HepG2 (cell line): ENCODE measurements around the gene TMEM134. TPM values are rescaled to one million over a fixed set of nuclear protein-coding genes. Genes with fewer than 3 reads are reported as not detected.

Experiments
- ATAC-seq: fragments of 200-7000 bp; cut with Tn5 transposase; 3 replicates; pipeline ENCODE4 v1.9.1; 2020; ENCODE audit warnings: mild to moderate bottlenecking, moderate library complexity
- BruUV-seq: library from RNA; stranded (reverse); fragments of 400-500 nt; replicated peaks from 2 replicates; lab custom pipeline; 2021; lab: Mats Ljungman, UMichigan
- CTCF ChIA-PET: fragments of 300-600 bp; formaldehyde crosslinking; extraction: SDS; loops from one replicate; lab custom pipeline; 2021; ENCODE audit warnings: low total read pairs, inconsistent platforms, low intra/inter-chr PET ratio; lab: Yijun Ruan, JAX
- POLR2A ChIA-PET: fragments of 350-600 bp; sonication (Branson Sonifier 250); formaldehyde crosslinking; loops from one replicate; lab custom pipeline; 2020; ENCODE audit warnings: antibody characterized with exemption, inconsistent platforms; lab: Yijun Ruan, JAX
- DNase-seq: peaks from one replicate; pipeline ENCODE4 v3.0.0-alpha.2; 2015; ENCODE audit warnings: low spot score
- FAIRE-seq: peaks from 3 replicates; lab custom pipeline; 2011; peaks lifted over from hg19 to GRCh38; lab: Jason Lieb, UNC
- H2AFZ ChIP-seq: one replicate; pipeline ENCODE4 v1.6.1; 2011; ENCODE audit warnings: low read length, inconsistent platforms
- H3K27ac ChIP-seq: fragments of 300-600 bp; 3 replicates; pipeline ENCODE4 v1.8.0; 2011; ENCODE audit warnings: mixed run types, mild to moderate bottlenecking, mixed read lengths, low read length, inconsistent platforms; ENCODE audit not compliant: insufficient read depth; ENCODE audit errors: extremely low read length
- H3K27me3 ChIP-seq, 2 experiments: fragments of 200-600 bp in 1 of 2; 2 replicates in 1 of 2; 3 replicates in 1 of 2; pipeline versions ENCODE4 v1.6.0 to v1.8.0; 2011; ENCODE audit warnings: low read length in 2 of 2, mild to moderate bottlenecking in 2 of 2, moderate library complexity in 2 of 2, inconsistent platforms in 1 of 2; ENCODE audit not compliant: insufficient read depth in 2 of 2, control insufficient read depth in 1 of 2
- H3K36me3 ChIP-seq, 2 experiments: fragments of 200-600 bp in 1 of 2; replicated peaks in 1 of 2; 2 replicates in 1 of 2; 3 replicates in 1 of 2; pipeline versions ENCODE4 v1.5.1 to v1.8.0; 2011; ENCODE audit warnings: low read length in 2 of 2, inconsistent platforms in 1 of 2; ENCODE audit not compliant: insufficient read depth in 2 of 2, control insufficient read depth in 1 of 2
- H3K4me1 ChIP-seq: 2 replicates; pipeline ENCODE4 v1.5.1; 2012; ENCODE audit warnings: low read length, inconsistent platforms; ENCODE audit not compliant: insufficient read depth
- H3K4me2 ChIP-seq: 2 replicates; pipeline ENCODE4 v1.6.0; 2011; ENCODE audit warnings: low read depth, low read length, inconsistent platforms
- H3K4me3 ChIP-seq, 3 experiments: fragments of 200-600 bp in 1 of 3; sonication (generic), shearing (Covaris generic) in 1 of 3; replicated peaks in 1 of 3; 2 replicates each; pipeline ENCODE4 v1.5.1; 2011 to 2016; ENCODE audit warnings: low read length in 3 of 3, inconsistent platforms in 2 of 3, low read depth in 2 of 3, mild to moderate bottlenecking in 2 of 3, control low read depth in 1 of 3, mixed read lengths in 1 of 3; ENCODE audit not compliant: insufficient read depth in 1 of 3
- H3K79me2 ChIP-seq: one replicate; pipeline ENCODE4 v1.6.1; 2011; ENCODE audit warnings: low read length, inconsistent platforms; ENCODE audit not compliant: insufficient read depth
- H3K9ac ChIP-seq: 2 replicates; pipeline ENCODE4 v1.6.0; 2011; ENCODE audit warnings: mild to moderate bottlenecking, low read depth, low read length, inconsistent platforms; ENCODE audit not compliant: insufficient read depth
- H3K9me3 ChIP-seq: 2 replicates; pipeline ENCODE4 v1.5.1; 2012; ENCODE audit warnings: mild to moderate bottlenecking, low read length
- H4K20me1 ChIP-seq: 2 replicates; pipeline ENCODE4 v1.6.0; 2011; ENCODE audit warnings: inconsistent platforms, mild to moderate bottlenecking, low read length, moderate library complexity; ENCODE audit not compliant: insufficient read depth
- AGO2 ChIP-seq: fragments of 200-400 bp; formaldehyde crosslinking; optimal IDR thresholded peaks from 2 replicates; pipeline ENCODE3; 2017; ENCODE audit warnings: mild to moderate bottlenecking, low read depth, low read length, moderate library complexity
- BORCS8-MEF2B ChIP-seq: sonication (generic); formaldehyde crosslinking; IDR thresholded peaks from 2 replicates; pipeline ENCODE4 v1.8.0; 2022; ENCODE audit warnings: mild to moderate bottlenecking, missing genetic modification reagents
- CEBPG ChIP-seq: IDR thresholded peaks from 2 replicates; pipeline ENCODE4 v1.6.1; 2016
- MATR3 ChIP-seq: sonication (generic); formaldehyde crosslinking; IDR thresholded peaks from 2 replicates; pipeline ENCODE4 v1.4.0; 2020; ENCODE audit warnings: missing genetic modification reagents
- MAZ ChIP-seq, 2 experiments: sonication (generic) in 1 of 2; formaldehyde crosslinking in 1 of 2; IDR thresholded peaks; 2 replicates each; pipeline versions ENCODE4 v1.5.0 to v1.6.1; 2012 to 2020; ENCODE audit warnings: low read depth in 2 of 2, mild to moderate bottlenecking in 2 of 2, borderline replicate concordance in 1 of 2, improper control_type of control experiment in 1 of 2, low read length in 1 of 2, missing genetic modification reagents in 1 of 2, moderate library complexity in 1 of 2
- NCOA5 ChIP-seq: sonication (generic); formaldehyde crosslinking; IDR thresholded peaks from 2 replicates; pipeline ENCODE4 v1.4.0; 2020; ENCODE audit warnings: missing genetic modification reagents
- POGZ ChIP-seq: sonication (generic); formaldehyde crosslinking; IDR thresholded peaks from 2 replicates; pipeline ENCODE4 v1.4.0; 2020; ENCODE audit warnings: mild to moderate bottlenecking, missing genetic modification reagents
- SKIL ChIP-seq: sonication (generic); formaldehyde crosslinking; IDR thresholded peaks from 2 replicates; pipeline ENCODE4 v1.8.0; 2022; ENCODE audit warnings: missing genetic modification reagents, mild to moderate bottlenecking, moderate library complexity, borderline replicate concordance
- SYNCRIP ChIP-seq: fragments of 200-400 bp; formaldehyde crosslinking; IDR thresholded peaks from 2 replicates; pipeline ENCODE4 v1.6.1; 2018; ENCODE audit warnings: mild to moderate bottlenecking, low read depth, low read length; ENCODE audit not compliant: insufficient read depth
- ZBED4 ChIP-seq: sonication (generic); formaldehyde crosslinking; IDR thresholded peaks from 2 replicates; pipeline ENCODE4 v1.4.0; 2020; ENCODE audit warnings: missing genetic modification reagents, borderline replicate concordance
- ZBTB44 ChIP-seq: sonication (generic); formaldehyde crosslinking; IDR thresholded peaks from 2 replicates; pipeline ENCODE4 v1.4.0; 2020; ENCODE audit warnings: missing genetic modification reagents
- ZFAT ChIP-seq: sonication (generic); formaldehyde crosslinking; conservative IDR thresholded peaks from 2 replicates; pipeline ENCODE4 v1.8.1; 2023; ENCODE audit warnings: missing genetic modification reagents, inconsistent platforms
- ZNF34 ChIP-seq: sonication (generic); formaldehyde crosslinking; IDR thresholded peaks from 2 replicates; pipeline ENCODE4 v1.4.0; 2020; ENCODE audit warnings: mild to moderate bottlenecking, missing genetic modification reagents, borderline replicate concordance
- ZNF383 ChIP-seq: sonication (generic); formaldehyde crosslinking; IDR thresholded peaks from 2 replicates; pipeline ENCODE4 v1.4.0; 2020; ENCODE audit warnings: missing genetic modification reagents, mild to moderate bottlenecking, borderline replicate concordance
- ZNF780A ChIP-seq: sonication (generic); formaldehyde crosslinking; IDR thresholded peaks from 2 replicates; pipeline ENCODE4 v1.8.0; 2022; ENCODE audit warnings: mild to moderate bottlenecking, missing genetic modification reagents, moderate library complexity
- WGBS: methylation state at CpG from one replicate; pipeline ENCODE4 v1.1.6; 2017; ENCODE audit warnings: low lambda C conversion rate; 5-methylcytosine and 5-hydroxymethylcytosine counted together
- in situ Hi-C: cut with HindIII; loops from 2 replicates; pipeline ENCODE4 v1.10.0; 2017; ENCODE audit warnings: low pct_unique_long_range_greater_than_20kb; ENCODE audit not compliant: extremely low pct_ligation_motif_present
- intact Hi-C: fragments of 100-400 bp; cut with micrococcal nuclease; formaldehyde crosslinking; loops from one replicate; pipeline ENCODE4 v1.10.0; 2022; ENCODE audit not compliant: unreplicated experiment
- polyA plus RNA-seq, 8 experiments: library from polyadenylated mRNA; depleted of rRNA in 3 of 8; stranded (reverse) in 7 of 8; unstranded in 1 of 8; fragments of >200 nt; fragmentation: Illumina TruSeq in 4 of 8; extraction: Trizol in 4 of 8; gene quantifications; 2 replicates each; pipeline versions ENCODE4 v1.2.1 to v1.2.3, GENCODE V29; 2011 to 2016; ENCODE audit warnings: low read depth in 4 of 8, missing spikeins in 1 of 8, mixed read lengths in 1 of 8; ENCODE audit not compliant: insufficient read depth in 1 of 8
- total RNA-seq, 5 experiments: library from RNA; depleted of rRNA; stranded (reverse); fragments of >200 nt; fragmentation: Illumina TruSeq; extraction: Trizol; gene quantifications; 2 replicates each; pipeline ENCODE4 v1.2.3, GENCODE V29; 2016; ENCODE audit warnings: low read depth in 1 of 5

Gene TMEM134
- total and polyA plus RNA-seq, 2 of the 13 experiments (the other 11 are each of a cell fraction or from before 2014, with no cell fraction given) = 6.9 to 26.9 TPM

GRCh38 chr11:67494371-67495233 lies 25.6 kb upstream of the TMEM134 start:
- Histone ChIP-seq H4K20me1 (no peaks in the 10 kb centered on the region), H3K27ac (no peak overlapping the region), H2AFZ (no peak overlapping the region), H3K9me3 (no peaks in the 10 kb centered on the region), H3K79me2 (no peaks in the 10 kb centered on the region), H3K4me3 (no peak overlapping the region), H3K4me1 (no peaks in the 10 kb centered on the region), H3K36me3 (peaks cover 3 to 10% of the 10 kb centered on the region in 2 experiments; a peak in 3 of 5 replicates), H3K4me2 (no peak overlapping the region), H3K27me3 (no peaks in the 10 kb centered on the region), H3K9ac (no peak overlapping the region)
- no peak for ATAC-seq
- 97% methylated on average over 48 of the region's 59 CpGs for WGBS
- TF ChIP-seq BORCS8-MEF2B (CRISPR knock-in tag) (no peak), MAZ (IDR thresholded peaks at IDR 0.05; ENCODE audit: borderline replicate concordance, low read depth, low read length) (no peak), MAZ (CRISPR knock-in tag; IDR thresholded peaks at IDR 0.05; ENCODE audit: low read depth) (no peak), ZNF780A (CRISPR knock-in tag) (no peak), AGO2 (no peak), ZBTB44 (CRISPR knock-in tag) (no peak), CEBPG (CRISPR knock-in tag) (no peak), SYNCRIP (no peak), ZFAT (CRISPR knock-in tag) (no peak), NCOA5 (CRISPR knock-in tag) (no peak), POGZ (CRISPR knock-in tag) (no peak), SKIL (CRISPR knock-in tag) (no peak), ZNF34 (no peak), MATR3 (CRISPR knock-in tag) (no peak), ZBED4 (CRISPR knock-in tag) (no peak), ZNF383 (CRISPR knock-in tag) (no peak)
- intact Hi-C loops = no loop called here
- no TSS peak for BruUV-seq
- in situ Hi-C loops = no loop called here
- ChIA-PET POLR2A (no interaction called here), CTCF (no interaction called here)
- no peak for DNase-seq
- no peak for FAIRE-seq
